Measurements from ENCODE around the gene EXOC2.

DNA sequence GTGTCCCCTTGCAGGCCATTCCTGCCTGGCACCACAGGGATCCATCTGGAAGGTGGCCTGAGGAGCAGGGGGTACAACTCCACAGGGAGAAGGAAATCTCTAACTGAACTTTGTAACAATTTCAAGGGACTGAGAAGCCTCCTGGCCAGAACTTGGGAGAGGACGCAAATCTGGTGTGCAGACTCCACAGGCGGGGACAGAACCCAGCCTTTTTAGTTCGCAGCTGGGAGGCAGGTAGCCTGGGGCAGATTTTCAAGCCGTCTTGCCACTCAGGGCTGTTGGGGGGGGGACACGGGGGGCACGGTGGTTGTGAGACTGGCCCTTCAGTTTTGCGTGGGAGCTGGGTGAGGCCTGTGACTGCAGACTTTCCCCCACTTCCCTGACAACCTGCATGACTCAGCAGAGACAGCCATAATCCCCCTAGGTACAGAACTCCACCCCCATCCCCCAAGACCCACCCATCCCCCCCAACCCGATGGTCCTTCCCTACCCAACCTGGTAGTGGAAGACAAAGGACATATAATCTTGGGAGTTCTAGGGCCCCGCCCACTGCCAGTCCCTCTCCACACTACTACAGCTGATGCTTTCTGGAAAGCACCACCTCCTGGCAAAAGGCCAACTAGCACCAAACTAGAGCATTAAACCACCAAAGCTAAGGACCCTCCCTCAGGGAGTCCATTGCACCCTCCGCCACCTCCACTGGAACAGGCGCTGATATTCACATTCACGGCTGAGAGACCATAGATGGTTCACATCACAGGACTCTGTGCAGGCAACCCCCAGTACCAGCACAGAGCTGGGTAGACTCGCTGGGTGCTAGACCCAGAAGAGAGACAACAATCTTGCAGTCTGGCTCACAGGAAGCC lies 33.0 kb downstream of the EXOC2 start:
- no peak for TF ChIP-seq POLR2A (IDR thresholded peaks at IDR 0.05)
- TF ChIP-seq, protein P1, sequence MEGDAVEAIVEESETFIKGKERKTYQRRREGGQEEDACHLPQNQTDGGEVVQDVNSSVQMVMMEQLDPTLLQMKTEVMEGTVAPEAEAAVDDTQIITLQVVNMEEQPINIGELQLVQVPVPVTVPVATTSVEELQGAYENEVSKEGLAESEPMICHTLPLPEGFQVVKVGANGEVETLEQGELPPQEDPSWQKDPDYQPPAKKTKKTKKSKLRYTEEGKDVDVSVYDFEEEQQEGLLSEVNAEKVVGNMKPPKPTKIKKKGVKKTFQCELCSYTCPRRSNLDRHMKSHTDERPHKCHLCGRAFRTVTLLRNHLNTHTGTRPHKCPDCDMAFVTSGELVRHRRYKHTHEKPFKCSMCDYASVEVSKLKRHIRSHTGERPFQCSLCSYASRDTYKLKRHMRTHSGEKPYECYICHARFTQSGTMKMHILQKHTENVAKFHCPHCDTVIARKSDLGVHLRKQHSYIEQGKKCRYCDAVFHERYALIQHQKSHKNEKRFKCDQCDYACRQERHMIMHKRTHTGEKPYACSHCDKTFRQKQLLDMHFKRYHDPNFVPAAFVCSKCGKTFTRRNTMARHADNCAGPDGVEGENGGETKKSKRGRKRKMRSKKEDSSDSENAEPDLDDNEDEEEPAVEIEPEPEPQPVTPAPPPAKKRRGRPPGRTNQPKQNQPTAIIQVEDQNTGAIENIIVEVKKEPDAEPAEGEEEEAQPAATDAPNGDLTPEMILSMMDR (IDR thresholded peaks at IDR 0.05), result no peak

All from lower leg skin (tissue), 3 donors.